RWPE1 (cell line): Measurements from ENCODE around the gene DENND1A.

Source experiments
- CTCF ChIA-PET: fragments of 350-600 bp; sonication (Branson Sonifier 250); formaldehyde crosslinking; extraction: SDS; loops from one replicate; lab custom pipeline; 2021; lab: Yijun Ruan, JAX
- POLR2A ChIA-PET: fragments of 400-600 bp; formaldehyde crosslinking; extraction: SDS; loops from one replicate; lab custom pipeline; 2020; ENCODE audit warnings: antibody characterized with exemption; ENCODE audit not compliant: low non-redundant PET; lab: Yijun Ruan, JAX
- DNase-seq: peaks from one replicate; pipeline ENCODE4 v3.0.0; 2012; ENCODE audit warnings: low spot score
- H3K27ac ChIP-seq: fragments of 450-650 bp; 2 replicates; pipeline ENCODE4 v1.5.1; 2017
- TF ChIP-seq, protein P1 (sequence below): fragments of 450-650 bp; conservative IDR thresholded peaks from 2 replicates; pipeline ENCODE4 v1.5.1; 2017; ENCODE audit warnings: low read depth, mild to moderate bottlenecking

DENND1A gene

DNA sequence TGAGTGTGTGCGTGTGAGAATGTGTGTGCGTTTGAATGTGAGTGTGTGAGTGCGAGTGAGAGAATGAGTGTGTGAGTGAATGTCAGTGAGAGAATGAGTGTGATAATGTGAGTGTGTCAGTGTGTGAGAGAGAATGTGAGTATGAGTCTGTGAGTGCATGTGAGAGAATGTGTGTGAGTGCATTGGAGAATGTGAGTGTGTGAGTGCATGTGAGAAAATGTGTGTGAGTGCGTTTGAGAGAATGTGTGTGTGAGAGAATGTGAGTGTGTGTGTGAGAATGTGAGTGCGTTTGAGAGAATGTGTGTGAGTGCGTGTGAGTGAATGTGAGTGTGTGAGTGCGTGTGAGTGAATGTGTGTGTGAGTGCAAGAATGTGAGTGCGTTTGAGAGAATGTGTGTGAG, 42.7 kb upstream of the DENND1A start:
- no peak for DNase-seq

DNA sequence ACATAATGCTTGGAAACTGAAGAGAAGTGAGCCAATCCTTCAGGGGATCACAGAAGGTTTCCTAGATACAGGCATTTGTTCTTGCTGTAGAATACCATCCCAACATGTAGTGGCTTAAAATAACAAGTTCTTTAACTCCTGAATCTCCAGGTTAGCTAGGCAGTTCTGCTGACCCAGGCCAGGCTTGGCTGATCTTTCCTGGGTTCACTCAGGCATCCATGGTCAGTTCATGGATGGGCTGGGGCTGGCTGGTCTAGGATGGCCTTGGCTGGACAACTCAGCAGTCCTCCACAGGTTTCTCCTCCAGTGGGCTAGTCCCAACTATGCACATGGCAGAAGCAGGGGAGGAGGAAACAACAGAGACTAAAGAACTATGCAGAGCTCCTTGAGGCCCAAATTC, 37.4 kb upstream of the DENND1A start:
- CTCF ChIA-PET: no interaction called here
- TF ChIP-seq, protein P1, sequence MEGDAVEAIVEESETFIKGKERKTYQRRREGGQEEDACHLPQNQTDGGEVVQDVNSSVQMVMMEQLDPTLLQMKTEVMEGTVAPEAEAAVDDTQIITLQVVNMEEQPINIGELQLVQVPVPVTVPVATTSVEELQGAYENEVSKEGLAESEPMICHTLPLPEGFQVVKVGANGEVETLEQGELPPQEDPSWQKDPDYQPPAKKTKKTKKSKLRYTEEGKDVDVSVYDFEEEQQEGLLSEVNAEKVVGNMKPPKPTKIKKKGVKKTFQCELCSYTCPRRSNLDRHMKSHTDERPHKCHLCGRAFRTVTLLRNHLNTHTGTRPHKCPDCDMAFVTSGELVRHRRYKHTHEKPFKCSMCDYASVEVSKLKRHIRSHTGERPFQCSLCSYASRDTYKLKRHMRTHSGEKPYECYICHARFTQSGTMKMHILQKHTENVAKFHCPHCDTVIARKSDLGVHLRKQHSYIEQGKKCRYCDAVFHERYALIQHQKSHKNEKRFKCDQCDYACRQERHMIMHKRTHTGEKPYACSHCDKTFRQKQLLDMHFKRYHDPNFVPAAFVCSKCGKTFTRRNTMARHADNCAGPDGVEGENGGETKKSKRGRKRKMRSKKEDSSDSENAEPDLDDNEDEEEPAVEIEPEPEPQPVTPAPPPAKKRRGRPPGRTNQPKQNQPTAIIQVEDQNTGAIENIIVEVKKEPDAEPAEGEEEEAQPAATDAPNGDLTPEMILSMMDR: no peak
- POLR2A ChIA-PET: no interaction called here
- no peak for DNase-seq
- no peak overlapping the region for H3K27ac ChIP-seq

More for the DNA sequence above, 42.7 kb upstream of the DENND1A start:
- POLR2A ChIA-PET: no interaction called here
- TF ChIP-seq, protein P1: no peak
- CTCF ChIA-PET: no interaction called here
- no peak overlapping the region for H3K27ac ChIP-seq

DNA sequence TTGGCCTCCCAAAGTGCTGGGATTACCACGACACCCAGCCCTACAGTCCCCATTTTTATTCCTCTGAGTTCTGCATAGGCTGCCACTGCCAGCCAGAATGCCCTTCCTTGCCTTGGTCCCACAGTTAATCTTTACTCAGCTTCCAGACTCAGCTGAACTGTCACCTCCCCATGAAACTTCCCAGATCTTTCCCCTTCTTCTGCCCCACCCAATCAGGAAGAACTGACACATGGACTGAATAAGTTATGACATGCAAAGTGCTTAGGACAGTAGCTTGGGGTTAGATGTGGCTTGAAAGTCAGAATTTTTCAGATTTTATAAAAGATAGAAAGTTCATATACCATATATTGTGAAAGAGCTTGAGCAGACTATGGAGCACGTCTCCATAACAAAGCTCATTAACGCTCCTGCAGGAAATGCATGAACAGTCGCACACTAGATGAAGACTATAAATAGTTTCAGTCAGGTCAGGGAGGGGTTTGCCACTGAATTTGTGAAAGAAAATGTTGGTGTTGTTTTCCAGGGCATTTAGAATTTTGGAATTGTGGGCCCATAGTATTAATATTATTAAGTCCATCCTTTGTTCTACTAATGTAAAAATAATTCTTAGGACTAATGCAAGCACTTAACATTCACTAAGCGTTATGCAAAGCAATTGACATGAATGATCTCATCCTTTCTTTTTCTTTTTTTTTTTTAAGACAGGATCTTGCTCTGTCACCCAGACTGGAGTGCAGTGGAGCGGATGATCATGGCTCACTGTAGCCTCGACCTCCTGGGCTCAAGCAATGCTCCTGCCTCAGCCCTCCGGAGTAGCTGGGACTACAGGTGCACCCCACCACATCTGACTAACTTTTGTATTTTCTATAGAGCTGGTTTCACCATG, 36.1 kb upstream of the DENND1A start:
- DNase-seq: no peak
- H3K27ac ChIP-seq: no peak overlapping the region
- ChIA-PET POLR2A (no interaction called here), CTCF (no interaction called here)
- TF ChIP-seq, protein P1: no peak

DNA sequence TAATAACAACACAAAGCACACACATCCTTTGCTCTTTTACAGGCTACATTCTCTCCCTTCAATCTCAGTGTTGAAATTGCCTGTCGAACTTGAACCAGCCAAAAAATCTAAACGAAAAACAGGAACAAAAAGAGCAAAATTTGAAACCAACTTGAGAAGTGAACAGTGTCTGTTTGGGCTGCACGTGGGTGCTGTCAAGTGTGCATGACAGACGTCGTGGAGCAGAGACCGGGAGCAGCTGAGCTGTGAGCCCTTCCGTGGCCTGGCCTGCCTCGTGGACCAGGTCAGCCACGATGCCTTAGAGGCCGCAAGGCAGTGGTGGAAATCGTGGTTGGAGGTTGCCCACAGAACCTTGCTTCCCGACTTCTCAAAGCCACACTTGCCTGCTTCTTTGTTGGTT, 34.8 kb upstream of the DENND1A start:
- TF ChIP-seq, protein P1: no peak
- POLR2A ChIA-PET: no interaction called here
- no peak overlapping the region for H3K27ac ChIP-seq
- CTCF ChIA-PET: no interaction called here
- no peak for DNase-seq

DNA sequence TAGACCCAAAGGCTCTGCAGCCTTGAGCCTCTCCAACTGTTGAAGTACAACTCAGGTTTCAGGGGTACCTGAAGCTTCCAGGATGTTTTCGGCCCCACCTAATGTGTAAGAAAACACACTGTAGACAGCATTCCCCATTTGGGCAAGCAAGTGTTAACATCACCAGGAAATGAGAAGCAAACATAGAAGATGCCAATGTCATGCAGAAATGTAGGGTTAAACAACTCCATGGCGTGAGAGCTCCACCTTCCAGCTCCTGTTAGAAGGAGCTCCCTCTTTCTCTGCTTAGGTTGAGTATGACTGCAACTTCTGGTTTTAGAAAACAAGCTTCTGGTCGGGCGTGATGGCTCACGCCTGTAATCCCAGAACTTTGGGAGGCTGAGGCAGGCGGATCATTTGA, 31.0 kb upstream of the DENND1A start:
- POLR2A ChIA-PET: no interaction called here
- TF ChIP-seq, protein P1: no peak
- DNase-seq: no peak
- CTCF ChIA-PET: interaction anchor here (1.0 kb wide), 1 partner anchor 47 kb away, joined by 3 read pairs; no protein-coding TSS in a partner anchor
- no peak overlapping the region for H3K27ac ChIP-seq

DNA sequence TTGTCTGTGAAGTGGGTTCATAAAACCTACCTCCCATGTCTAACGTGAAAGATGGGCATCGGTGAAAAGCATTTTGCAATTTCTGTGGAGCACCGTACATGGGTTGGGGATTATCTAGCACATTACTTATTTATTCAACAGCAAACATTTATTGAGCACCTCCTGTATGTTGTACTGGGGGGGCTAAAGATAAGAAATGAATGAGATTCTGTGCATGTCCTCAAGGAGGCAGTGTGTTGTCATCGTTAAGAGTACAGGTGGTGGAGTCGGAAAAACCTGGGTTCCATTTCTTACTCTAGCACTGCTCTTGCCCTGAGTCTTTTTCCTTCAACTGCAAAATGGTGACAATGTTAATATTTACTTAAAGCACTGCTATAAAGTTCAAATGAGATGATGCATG, 30.4 kb upstream of the DENND1A start:
- no peak for DNase-seq
- H3K27ac ChIP-seq: no peak overlapping the region
- TF ChIP-seq, protein P1: no peak
- ChIA-PET CTCF (no interaction called here), POLR2A (no interaction called here)
